ENCODE measurements around the gene HNRNPA1. TPM values are rescaled to one million over a fixed set of nuclear protein-coding genes. Genes with fewer than 3 reads are reported as not detected.

Gene HNRNPA1
- total and polyA plus RNA-seq, 9 of the 15 experiments (the other 6 are each of a cell fraction or from before 2014, with no cell fraction given): 1,166 to 2,703 (median 1,815) TPM

DNA sequence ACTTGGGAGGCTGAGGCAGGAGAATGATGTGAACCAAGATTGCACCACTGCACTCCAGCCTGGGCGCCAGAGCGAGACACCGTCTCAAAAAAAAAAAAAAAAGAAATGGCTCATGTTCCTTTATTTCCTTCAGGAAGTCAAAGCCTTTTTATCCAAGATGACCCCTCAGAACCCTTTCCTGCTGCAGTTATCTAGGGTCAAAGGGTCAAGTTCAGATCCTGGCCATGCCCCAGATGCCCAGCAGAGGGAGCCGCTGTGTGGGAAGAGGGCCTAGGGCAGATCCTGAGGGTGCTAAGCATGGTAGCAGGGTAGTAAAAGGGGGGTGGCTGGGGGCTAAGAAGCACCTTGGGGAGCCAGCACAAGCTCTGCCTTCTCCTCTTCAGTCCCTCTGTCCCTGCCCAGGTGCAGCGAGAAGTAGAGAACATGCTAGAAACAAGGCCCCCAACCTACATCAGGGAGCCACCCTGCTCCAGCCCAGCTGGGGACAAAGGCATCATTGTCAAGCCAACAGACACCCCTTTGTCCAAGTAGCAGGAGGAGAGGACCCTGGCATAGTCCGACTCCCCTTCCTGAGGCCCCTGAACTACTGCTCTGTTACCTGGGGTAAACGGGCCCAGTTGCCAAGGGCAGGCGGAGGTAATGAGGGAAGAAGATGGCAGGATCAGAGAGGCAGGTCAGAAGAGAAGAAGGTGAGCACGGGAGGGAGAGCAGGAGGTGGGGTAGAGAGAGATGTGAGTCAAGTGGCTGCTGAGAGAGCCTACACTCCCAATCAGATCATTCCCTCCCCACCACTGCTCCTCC lies 13.8 kb downstream of the HNRNPA1 start (continued):
- TF ChIP-seq CHAMP1 (IDR thresholded peaks at IDR 0.05): no peak
- 0 out of 2 replicates have a peak, but pooled peaks have one; percentile 34 for TF ChIP-seq ELF1 (tag; IDR thresholded peaks at IDR 0.05)
- no peak for TF ChIP-seq ZBTB5 (IDR thresholded peaks at IDR 0.05)
- TF ChIP-seq GABPB1 (CRISPR knock-in tag; IDR thresholded peaks at IDR 0.05): no peak
- peak; percentile 22; the same call in 1 of the 2 replicates for TF ChIP-seq L3MBTL2 (IDR thresholded peaks at IDR 0.05)
- 0 out of 2 replicates have a peak, but pooled peaks have one; percentile 16 for TF ChIP-seq SMARCE1 (IDR thresholded peaks at IDR 0.05)
- TF ChIP-seq, protein P1, sequence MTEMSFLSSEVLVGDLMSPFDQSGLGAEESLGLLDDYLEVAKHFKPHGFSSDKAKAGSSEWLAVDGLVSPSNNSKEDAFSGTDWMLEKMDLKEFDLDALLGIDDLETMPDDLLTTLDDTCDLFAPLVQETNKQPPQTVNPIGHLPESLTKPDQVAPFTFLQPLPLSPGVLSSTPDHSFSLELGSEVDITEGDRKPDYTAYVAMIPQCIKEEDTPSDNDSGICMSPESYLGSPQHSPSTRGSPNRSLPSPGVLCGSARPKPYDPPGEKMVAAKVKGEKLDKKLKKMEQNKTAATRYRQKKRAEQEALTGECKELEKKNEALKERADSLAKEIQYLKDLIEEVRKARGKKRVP (CRISPR knock-in tag; IDR thresholded peaks at IDR 0.05): peak; percentile 68
- TF ChIP-seq CTCFL (IDR thresholded peaks at IDR 0.05; ENCODE audit: borderline replicate concordance, insufficient read depth, low read depth, low read length, poor library complexity, severe bottlenecking): peak; percentile 62
- TF ChIP-seq ERF (CRISPR knock-in tag; IDR thresholded peaks at IDR 0.05): peak; percentile 86; the same call in 1 of the 2 replicates
- no peak for TF ChIP-seq HNRNPK (IDR thresholded peaks at IDR 0.05; ENCODE audit: low read depth, low read length, poor library complexity, severe bottlenecking)
- TF ChIP-seq SOX6 (IDR thresholded peaks at IDR 0.05): peak; percentile 54; the same call in 1 of the 2 replicates
- TF ChIP-seq TBL1XR1 (IDR thresholded peaks at IDR 0.05; ENCODE audit: low read length in 2 of 2): peak; percentile 87 to 94
- TF ChIP-seq MYNN (IDR thresholded peaks at IDR 0.05): peak; percentile 89
- no peak for TF ChIP-seq MYNN (CRISPR knock-in tag; IDR thresholded peaks at IDR 0.05)
- no peak for TF ChIP-seq U2AF1 (optimal IDR thresholded peaks at IDR 0.05; ENCODE audit: low read depth, low read length)
- TF ChIP-seq CBX5 (IDR thresholded peaks at IDR 0.05; ENCODE audit: borderline replicate concordance, low read depth): no peak; the same call in 1 of the 2 replicates
- TF ChIP-seq BCOR (IDR thresholded peaks at IDR 0.05): peak; percentile 58; the same call in 1 of the 2 replicates
- TF ChIP-seq ZNF347 (CRISPR knock-in tag; IDR thresholded peaks at IDR 0.05; ENCODE audit: low read depth): peak; percentile 55; the same call in 1 of the 2 replicates
- TF ChIP-seq ETV5 (CRISPR knock-in tag; IDR thresholded peaks at IDR 0.05; ENCODE audit: low read depth): 0 out of 2 replicates have a peak, but pooled peaks have one; percentile 31
- peak; percentile 88 for TF ChIP-seq CC2D1A (IDR thresholded peaks at IDR 0.05)
- 0 out of 2 replicates have a peak, but pooled peaks have one; percentile 51 for TF ChIP-seq ZNF197 (CRISPR knock-in tag; IDR thresholded peaks at IDR 0.05; ENCODE audit: low read depth)
- no peak for TF ChIP-seq ZNF589 (CRISPR knock-in tag; IDR thresholded peaks at IDR 0.05; ENCODE audit: low read depth)

Data from K562 (cell line).